ENCODE measurements around the gene SMAD3.
A peak's percentile ranks its signal among the peaks of the same experiment; 100 is the strongest.

The SMAD3 gene

GRCh38 chr15:67082007-67082536 lies 16.7 kb downstream of the SMAD3 start:
- DNase-seq (ENCODE audit: low spot score), result no peak

GRCh38 chr15:67083135-67083762 lies 17.8 kb downstream of the SMAD3 start:
- no peak for DNase-seq (ENCODE audit: low spot score)

- DNase-seq (ENCODE audit: low spot score), result no peak
Measured at GRCh38 chr15:67084561-67084960, 19.2 kb downstream of the SMAD3 start.

GRCh38 chr15:67085237-67085817 lies 19.9 kb downstream of the SMAD3 start:
- DNase-seq (ENCODE audit: low spot score), result no peak

- DNase-seq (ENCODE audit: low spot score), result no peak
Measured at GRCh38 chr15:67085818-67086636, 20.6 kb downstream of the SMAD3 start.

- no peak for DNase-seq (ENCODE audit: low spot score)
Measured at GRCh38 chr15:67086637-67086914, 21.2 kb downstream of the SMAD3 start.

- no peak for DNase-seq (ENCODE audit: low spot score)
Measured at GRCh38 chr15:67087507-67088172, 22.2 kb downstream of the SMAD3 start.

GRCh38 chr15:67089217-67090193 lies 24.1 kb downstream of the SMAD3 start:
- peak; percentile 35 for DNase-seq (ENCODE audit: low spot score)

- DNase-seq (ENCODE audit: low spot score), result no peak
Measured at GRCh38 chr15:67090297-67091070, 25.1 kb downstream of the SMAD3 start.

- DNase-seq (ENCODE audit: low spot score), result no peak
Measured at GRCh38 chr15:67091071-67091979, 25.9 kb downstream of the SMAD3 start.

GRCh38 chr15:67091980-67092677 lies 26.7 kb downstream of the SMAD3 start:
- DNase-seq (ENCODE audit: low spot score), result no peak

- DNase-seq (ENCODE audit: low spot score), result no peak
Measured at GRCh38 chr15:67092752-67093503, 27.5 kb downstream of the SMAD3 start.

GRCh38 chr15:67093504-67093862 lies 28.1 kb downstream of the SMAD3 start:
- DNase-seq (ENCODE audit: low spot score), result no peak

GRCh38 chr15:67094001-67094826 lies 28.8 kb downstream of the SMAD3 start:
- no peak for DNase-seq (ENCODE audit: low spot score)

- no peak for DNase-seq (ENCODE audit: low spot score)
Measured at GRCh38 chr15:67095912-67096311, 30.5 kb downstream of the SMAD3 start.

- no peak for DNase-seq (ENCODE audit: low spot score)
Measured at GRCh38 chr15:67096546-67097294, 31.3 kb downstream of the SMAD3 start.

- DNase-seq (ENCODE audit: low spot score), result no peak
Measured at GRCh38 chr15:67097424-67097823, 32.0 kb downstream of the SMAD3 start.

All from LoVo (cell line).